ENCODE measurements around the gene PCBP4.

GRCh38 chr3:51942603-51943450 is 24.4 kb downstream of the PCBP4 start:
- TF ChIP-seq CTCF (conservative IDR thresholded peaks at IDR 0.05; ENCODE audit: low read length) = no peak
- TF ChIP-seq EZH2phosphoT487 (IDR thresholded peaks at IDR 0.05; ENCODE audit: borderline replicate concordance, low read depth, low read length) = no peak
